Activated T-cell treated with anti-CD3 and anti-CD28 coated beads, Interleukin-2, amount 50 U/mL, for 72 hours (primary cell): ENCODE data around the gene FANCC. TPM values are rescaled to one million over a fixed set of nuclear protein-coding genes. Genes with fewer than 3 reads are reported as not detected.

Experiments used
- ATAC-seq, 2 donors: fragments of 150-1000 bp; cut with Tn5 transposase; replicated peaks in 1 of 2; 2 replicates each; pipeline ENCODE4 v1.10.0; 2021; ENCODE audit warnings: moderate library complexity in 2 of 2, mild to moderate bottlenecking in 1 of 2
- DNase-seq, 2 donors: peaks; one replicate each; pipeline ENCODE4 v3.0.0; 2021 to 2022; ENCODE audit warnings: mixed read lengths in 1 of 2
- H3K27ac Mint-ChIP-seq: one replicate; pipeline ENCODE4 v1.8.0; 2022; ENCODE audit warnings: mild to moderate bottlenecking, moderate library complexity, mixed read lengths
- H3K27me3 Mint-ChIP-seq: one replicate; pipeline ENCODE4 v1.8.0; 2022; ENCODE audit warnings: low read depth, mixed read lengths
- H3K36me3 Mint-ChIP-seq, 2 donors: one replicate each; pipeline ENCODE4 v1.8.0; 2022; ENCODE audit warnings: mixed read lengths in 2 of 2, mild to moderate bottlenecking in 1 of 2; ENCODE audit not compliant: insufficient read depth in 2 of 2
- H3K4me1 Mint-ChIP-seq: one replicate; pipeline ENCODE4 v1.8.0; 2022; ENCODE audit warnings: low read depth, mixed read lengths
- H3K4me3 Mint-ChIP-seq, 2 donors: one replicate each; pipeline ENCODE4 v1.8.0; 2022; ENCODE audit warnings: mild to moderate bottlenecking in 2 of 2, mixed read lengths in 2 of 2, moderate library complexity in 2 of 2
- H3K9me3 Mint-ChIP-seq, 2 donors: one replicate each; pipeline ENCODE4 v1.8.0; 2022; ENCODE audit warnings: mixed read lengths in 2 of 2
- total RNA-seq, 2 donors: library from RNA; stranded (reverse); gene quantifications; one replicate each; pipeline ENCODE4 v1.2.3, GENCODE V29; 2022

FANCC gene
- total RNA-seq, 2 donors from 2014 or later: 13.6 to 15.6 TPM

- Mint-ChIP-seq H3K9me3 (no peaks in the 10 kb centered on the region), H3K27me3 (no peaks in the 10 kb centered on the region), H3K4me3 (no peak overlapping the region), H3K27ac (no peak overlapping the region), H3K4me1 (no peaks in the 10 kb centered on the region), H3K36me3 (no peaks in the 10 kb centered on the region)
- ATAC-seq (no peak), DNase-seq (no peak)
These were observed 184.2 kb downstream of the FANCC start for GRCh38 chr9:95133325-95133705.

- no peak for ATAC-seq
- H3K36me3 Mint-ChIP-seq: no peaks in the 10 kb centered on the region
- H3K27me3 Mint-ChIP-seq: no peaks in the 10 kb centered on the region
These were observed 184.9 kb downstream of the FANCC start for GRCh38 chr9:95132366-95133324.

GRCh38 chr9:95131023-95131943 is 186.2 kb downstream of the FANCC start:
- Mint-ChIP-seq H3K27ac (no peak overlapping the region), H3K4me3 (no peak overlapping the region), H3K9me3 (no peaks in the 10 kb centered on the region), H3K4me1 (no peaks in the 10 kb centered on the region), H3K27me3 (no peaks in the 10 kb centered on the region), H3K36me3 (no peaks in the 10 kb centered on the region)
- ATAC-seq (no peak), DNase-seq (peak; percentile 35 to 47)

More at GRCh38 chr9:95132366-95133324, 184.9 kb downstream of the FANCC start:
- Mint-ChIP-seq H3K9me3 (no peaks in the 10 kb centered on the region), H3K4me3 (no peak overlapping the region), H3K27ac (no peak overlapping the region), H3K4me1 (no peaks in the 10 kb centered on the region)
- no peak for DNase-seq

GRCh38 chr9:95130484-95130883 is 187.0 kb downstream of the FANCC start:
- Mint-ChIP-seq H3K36me3 (no peaks in the 10 kb centered on the region), H3K9me3 (no peaks in the 10 kb centered on the region), H3K4me1 (no peaks in the 10 kb centered on the region), H3K27ac (no peak overlapping the region), H3K27me3 (no peaks in the 10 kb centered on the region), H3K4me3 (no peak overlapping the region)
- DNase-seq: no peak
- ATAC-seq: no peak

- ATAC-seq (no peak), DNase-seq (no peak)
- Mint-ChIP-seq H3K4me3 (no peak overlapping the region), H3K4me1 (no peaks in the 10 kb centered on the region), H3K9me3 (no peaks in the 10 kb centered on the region), H3K27me3 (no peaks in the 10 kb centered on the region), H3K36me3 (no peaks in the 10 kb centered on the region), H3K27ac (no peak overlapping the region)
These were observed 187.8 kb downstream of the FANCC start for GRCh38 chr9:95129476-95130291.

GRCh38 chr9:95128177-95128524 is 189.4 kb downstream of the FANCC start:
- no peaks in the 10 kb centered on the region for H3K27me3 Mint-ChIP-seq
- no peaks in the 10 kb centered on the region for H3K36me3 Mint-ChIP-seq
- no peak overlapping the region for H3K4me3 Mint-ChIP-seq

GRCh38 chr9:95127249-95128176 is 190.0 kb downstream of the FANCC start:
- Mint-ChIP-seq H3K36me3 (no peaks in the 10 kb centered on the region), H3K27me3 (no peaks in the 10 kb centered on the region), H3K4me1 (no peaks in the 10 kb centered on the region), H3K9me3 (no peaks in the 10 kb centered on the region), H3K4me3 (no peak overlapping the region), H3K27ac (no peak overlapping the region)
- ATAC-seq: peak; percentile 81 to 86
- peak; percentile 72 to 75 for DNase-seq

More at GRCh38 chr9:95128177-95128524, 189.4 kb downstream of the FANCC start:
- DNase-seq (no peak), ATAC-seq (no peak)
- H3K4me1 Mint-ChIP-seq: no peaks in the 10 kb centered on the region
- no peaks in the 10 kb centered on the region for H3K9me3 Mint-ChIP-seq
- H3K27ac Mint-ChIP-seq: no peak overlapping the region

- H3K27me3 Mint-ChIP-seq: no peaks in the 10 kb centered on the region
- no peaks in the 10 kb centered on the region for H3K9me3 Mint-ChIP-seq
- H3K4me3 Mint-ChIP-seq: no peak overlapping the region
- no peak for DNase-seq
- no peak overlapping the region for H3K27ac Mint-ChIP-seq
- H3K36me3 Mint-ChIP-seq: no peaks in the 10 kb centered on the region
- ATAC-seq: no peak
- H3K4me1 Mint-ChIP-seq: no peaks in the 10 kb centered on the region
These were observed 190.8 kb downstream of the FANCC start for GRCh38 chr9:95126739-95127138.

- no peak for ATAC-seq
- H3K27ac Mint-ChIP-seq: no peak overlapping the region
- H3K27me3 Mint-ChIP-seq: no peaks in the 10 kb centered on the region
These were observed 191.9 kb downstream of the FANCC start for GRCh38 chr9:95125652-95126051.

GRCh38 chr9:95124582-95125367 is 192.7 kb downstream of the FANCC start:
- Mint-ChIP-seq H3K4me3 (no peak overlapping the region), H3K36me3 (no peaks in the 10 kb centered on the region), H3K27ac (no peak overlapping the region), H3K4me1 (no peaks in the 10 kb centered on the region), H3K27me3 (no peaks in the 10 kb centered on the region), H3K9me3 (no peaks in the 10 kb centered on the region)
- no peak for DNase-seq
- ATAC-seq: no peak

More at GRCh38 chr9:95125652-95126051, 191.9 kb downstream of the FANCC start:
- DNase-seq: no peak
- Mint-ChIP-seq H3K4me1 (no peaks in the 10 kb centered on the region), H3K9me3 (no peaks in the 10 kb centered on the region), H3K4me3 (no peak overlapping the region), H3K36me3 (no peaks in the 10 kb centered on the region)

- no peaks in the 10 kb centered on the region for H3K27me3 Mint-ChIP-seq
- no peak overlapping the region for H3K27ac Mint-ChIP-seq
- H3K9me3 Mint-ChIP-seq: no peaks in the 10 kb centered on the region
- DNase-seq (no peak), ATAC-seq (no peak)
- no peak overlapping the region for H3K4me3 Mint-ChIP-seq
- H3K36me3 Mint-ChIP-seq: peaks cover 0 to 2% of the 10 kb centered on the region in 2 donors
- no peaks in the 10 kb centered on the region for H3K4me1 Mint-ChIP-seq
These were observed 196.6 kb downstream of the FANCC start for GRCh38 chr9:95120781-95121370.
